ENCODE results near the gene TELO2.

TELO2 gene

GRCh38 chr16:1503110-1503955 is 10.2 kb downstream of the TELO2 start:
- TF ChIP-seq CTCF (conservative IDR thresholded peaks at IDR 0.05), result no peak
- no peak overlapping the region for H3K27ac ChIP-seq

GRCh38 chr16:1505073-1505844 is 12.1 kb downstream of the TELO2 start:
- no peak overlapping the region for H3K27ac ChIP-seq
- no peak for TF ChIP-seq CTCF (conservative IDR thresholded peaks at IDR 0.05)

GRCh38 chr16:1505912-1506311 is 12.8 kb downstream of the TELO2 start:
- no peak overlapping the region for H3K27ac ChIP-seq
- TF ChIP-seq CTCF (conservative IDR thresholded peaks at IDR 0.05), result no peak

DNA sequence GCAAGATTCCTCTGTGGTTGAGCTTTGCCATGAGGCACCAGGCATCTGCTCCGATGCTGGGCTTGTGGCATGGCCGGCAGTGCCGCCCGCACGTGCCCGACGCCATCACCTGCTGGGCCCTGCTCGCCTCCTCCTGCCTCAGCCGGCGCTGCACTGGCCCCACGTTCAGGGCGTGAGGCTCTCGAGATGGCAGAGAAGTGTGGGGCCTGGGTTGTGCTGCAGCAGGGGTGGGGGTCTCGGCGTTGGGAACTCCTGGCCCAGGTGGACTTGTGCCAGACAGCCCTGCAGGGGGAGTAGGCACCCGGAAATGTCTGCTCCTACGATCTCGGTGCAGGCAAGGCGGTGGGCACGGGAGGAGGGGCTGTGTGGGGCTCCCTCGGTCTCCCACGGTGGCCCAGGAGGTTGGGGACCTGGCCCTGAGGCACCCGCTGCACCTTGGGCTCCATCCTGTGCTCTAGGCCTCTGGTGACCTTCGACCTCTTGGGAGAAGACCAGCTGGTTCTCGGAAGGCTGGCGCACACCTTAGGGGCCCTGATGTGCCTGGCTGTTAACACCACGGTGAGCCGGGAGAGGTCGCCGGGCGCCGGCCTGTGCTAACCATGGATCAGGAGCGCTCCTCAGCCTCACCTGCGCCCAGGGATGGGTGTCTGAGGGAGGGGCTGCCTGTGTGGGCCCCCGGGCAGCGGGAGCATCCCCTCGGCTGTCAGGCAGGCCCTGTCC is 13.5 kb downstream of the TELO2 start:
- TF ChIP-seq CTCF (conservative IDR thresholded peaks at IDR 0.05), result no peak
- H3K27ac ChIP-seq, result no peak overlapping the region

GRCh38 chr16:1508494-1509187 is 15.5 kb downstream of the TELO2 start:
- no peak overlapping the region for H3K27ac ChIP-seq
- no peak for TF ChIP-seq CTCF (conservative IDR thresholded peaks at IDR 0.05)

DNA sequence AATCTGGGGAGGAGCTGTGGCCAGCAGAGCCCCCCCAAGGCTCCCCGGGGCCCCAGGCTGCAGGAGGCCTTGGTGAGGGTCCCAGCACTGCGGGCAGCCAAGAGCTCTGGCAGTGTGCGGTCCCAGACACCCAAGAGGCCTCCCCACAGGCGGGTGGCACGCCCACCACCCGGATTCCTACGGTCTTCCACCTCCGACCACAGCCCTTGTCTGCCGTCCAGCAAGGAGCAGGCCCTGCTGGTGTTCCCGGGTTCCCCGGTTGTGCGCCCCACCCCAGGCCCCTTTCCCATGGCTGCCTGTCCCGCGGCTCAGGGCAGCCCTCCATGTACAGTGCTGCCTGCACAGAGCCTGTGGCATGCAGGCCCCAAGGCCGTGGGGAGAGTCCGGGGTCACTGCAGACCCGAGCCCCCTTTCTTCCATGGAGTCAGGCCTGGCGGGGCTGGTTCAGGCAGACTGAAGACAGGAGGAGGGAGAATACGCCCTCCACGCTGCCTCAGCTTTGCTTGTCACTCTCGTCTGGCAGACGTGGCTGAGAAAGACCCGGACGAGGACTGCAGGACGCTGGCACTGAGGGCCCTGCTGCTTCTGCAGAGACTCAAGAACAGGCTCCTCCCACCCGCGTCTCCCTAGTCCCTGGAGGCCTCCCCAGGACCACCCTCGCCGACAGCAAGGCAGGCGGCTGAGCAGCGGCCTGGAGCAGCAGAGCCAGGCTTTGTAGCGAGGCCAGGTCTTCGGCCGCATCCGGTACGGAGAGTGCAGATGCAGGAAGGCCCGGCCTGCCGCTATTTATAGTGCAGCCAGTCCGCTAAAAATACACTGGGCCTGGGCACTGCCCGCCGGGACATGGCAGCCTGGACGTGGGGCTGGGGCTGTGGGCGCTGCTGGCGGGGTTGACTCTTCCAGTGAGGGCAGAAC is 16.4 kb downstream of the TELO2 start:
- no peak overlapping the region for H3K27ac ChIP-seq
- TF ChIP-seq CTCF (conservative IDR thresholded peaks at IDR 0.05), result no peak
